Activated naive CD4-positive, alpha-beta T cell (primary cell): ENCODE results near the gene TH.

ENCODE experiments used
- DNase-seq, 4 experiments: peaks; one replicate each; lab custom pipeline; 2025; lab: John Stamatoyannopoulos, UW

The TH gene

GRCh38 chr11:2171591-2172003 lies at the start of gene TH:
TSS of gene TH (minus strand) at chr11:2171815. CDS start at chr11:2171786, 29 bp downstream.
- DNase-seq, result no peak

DNA sequence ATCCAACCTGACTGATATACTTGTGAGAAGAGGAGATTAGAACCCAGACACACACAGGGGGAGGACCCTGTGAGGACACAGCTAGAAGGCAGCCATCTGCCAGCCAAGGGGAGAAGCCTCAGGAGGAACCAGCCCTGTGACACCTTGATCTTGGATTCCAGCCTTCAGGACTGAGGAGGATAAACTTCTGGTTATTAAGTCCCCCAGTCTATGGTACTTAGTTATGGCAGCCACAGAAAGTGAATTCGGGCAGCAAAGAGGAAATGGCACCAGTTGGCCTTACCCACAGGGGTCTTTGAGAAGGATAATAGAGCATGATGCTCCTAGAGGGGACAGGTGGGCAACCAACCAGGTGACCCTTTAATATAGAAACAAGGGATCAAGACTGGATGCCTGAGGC lies 49.4 kb upstream of the TH start:
- DNase-seq, result no peak

- DNase-seq, result no peak
These were observed 48.7 kb upstream of the TH start for GRCh38 chr11:2220173-2220771.

- DNase-seq, result no peak
These were observed 47.9 kb upstream of the TH start for GRCh38 chr11:2219318-2220017.

DNA sequence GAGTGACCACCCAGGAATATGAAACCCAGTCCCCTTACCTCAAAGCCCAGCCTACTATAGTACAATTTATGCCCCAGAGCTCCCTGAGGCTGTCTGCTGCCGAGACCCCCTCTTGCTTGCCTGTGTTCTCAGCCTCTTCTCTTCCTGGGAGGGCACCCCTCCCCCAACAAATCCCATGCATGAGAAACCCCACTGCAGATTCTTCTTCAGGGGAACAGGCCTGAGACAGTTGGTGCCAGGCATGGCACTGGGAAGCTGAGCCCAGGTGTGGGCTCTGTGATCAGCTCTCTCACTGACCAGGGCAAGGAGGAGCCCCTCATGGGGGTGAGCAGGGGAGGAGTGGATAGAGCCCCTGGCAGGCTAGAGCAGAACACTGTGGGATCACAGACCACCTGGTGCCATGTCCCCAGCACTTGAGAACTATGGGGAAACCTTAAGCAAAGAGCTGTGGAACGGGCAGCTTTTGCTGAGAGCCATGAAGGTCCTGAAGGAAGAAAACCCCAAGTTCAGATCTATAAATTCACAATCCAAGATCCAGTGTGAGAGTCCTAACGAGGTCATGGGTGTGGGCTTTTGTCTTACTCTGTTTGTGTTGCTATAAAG lies 46.5 kb upstream of the TH start:
- no peak for DNase-seq

DNA sequence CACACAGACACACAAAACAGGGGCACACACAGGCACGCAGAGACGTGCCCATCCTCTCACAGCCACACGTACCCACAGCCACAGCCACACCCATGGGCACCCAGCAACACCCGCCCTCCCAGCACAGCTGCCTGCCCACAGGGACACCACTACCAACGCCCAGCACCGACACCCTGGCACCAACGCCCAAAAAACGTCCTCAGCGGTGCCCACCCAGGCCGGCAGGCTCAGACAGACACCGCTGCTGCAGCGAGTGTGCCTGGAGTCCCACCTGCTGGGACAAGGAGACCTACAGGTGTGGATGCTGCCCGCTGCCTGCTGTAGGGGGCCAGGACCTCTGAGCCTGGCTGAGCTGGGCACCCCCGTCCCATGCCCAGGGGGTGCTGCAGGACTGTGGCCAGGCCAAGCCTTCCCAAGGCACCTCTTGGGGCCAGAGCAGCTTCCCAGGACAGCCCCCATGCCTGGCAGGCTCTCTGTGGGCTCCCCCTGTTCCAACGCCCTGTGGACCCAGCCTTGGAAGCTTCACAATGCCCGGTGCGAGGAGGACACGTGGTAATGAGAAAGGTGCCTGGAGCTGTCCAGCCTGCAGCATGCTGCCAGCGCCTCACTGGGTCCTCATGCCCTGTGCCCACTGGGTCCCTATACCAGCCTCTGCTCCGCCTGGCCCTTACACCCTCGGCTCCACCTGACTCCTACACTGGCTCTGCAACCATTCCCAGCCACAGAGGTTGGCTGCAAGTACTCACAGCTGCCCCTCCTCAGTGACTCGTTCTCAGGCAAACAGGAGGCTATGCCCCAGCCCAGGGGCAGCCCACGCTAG lies 45.8 kb upstream of the TH start:
- no peak for DNase-seq

- no peak for DNase-seq
These were observed 44.9 kb upstream of the TH start for GRCh38 chr11:2216400-2217064.

DNA sequence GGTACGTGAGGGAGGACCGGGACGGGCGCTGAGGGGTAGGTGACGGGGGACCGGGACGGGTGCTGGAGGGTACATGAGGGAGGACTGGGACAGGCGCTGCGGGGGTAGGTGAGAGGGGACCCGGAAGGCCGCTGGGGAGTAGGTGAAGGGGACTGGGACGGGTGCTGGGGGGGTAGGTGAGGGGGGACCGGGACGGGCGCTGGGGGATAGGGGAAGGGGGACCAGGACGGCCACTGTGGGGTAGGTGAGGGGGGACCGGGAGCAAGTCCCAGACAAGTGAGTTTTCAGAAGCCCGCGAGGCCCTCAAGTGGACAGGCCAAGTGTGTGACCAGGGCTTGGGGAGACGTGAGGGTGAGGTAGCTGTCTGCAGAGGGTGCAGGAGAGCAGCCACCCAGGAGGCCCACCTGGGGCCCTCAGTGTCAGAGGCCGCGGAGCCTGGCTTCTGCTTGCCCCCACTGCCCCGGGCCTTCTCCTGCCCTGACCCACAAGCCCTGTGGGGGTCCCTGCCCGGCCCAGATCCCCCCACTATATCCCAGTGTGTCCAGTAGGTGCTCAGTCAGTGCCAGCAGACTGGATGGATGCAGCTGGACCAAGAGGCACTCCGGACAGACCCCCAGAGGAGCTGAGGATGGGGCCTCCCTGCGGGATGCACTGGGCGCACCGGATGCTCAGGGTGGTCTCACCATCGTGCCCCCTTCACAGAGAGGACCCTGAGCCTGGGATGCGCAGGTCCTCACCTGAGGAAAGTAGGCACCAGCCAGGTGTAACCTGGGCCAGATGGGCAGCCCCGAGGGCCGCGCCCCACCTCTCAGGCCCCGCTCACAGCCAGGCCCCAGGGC lies 44.2 kb upstream of the TH start:
- DNase-seq, result no peak

DNA sequence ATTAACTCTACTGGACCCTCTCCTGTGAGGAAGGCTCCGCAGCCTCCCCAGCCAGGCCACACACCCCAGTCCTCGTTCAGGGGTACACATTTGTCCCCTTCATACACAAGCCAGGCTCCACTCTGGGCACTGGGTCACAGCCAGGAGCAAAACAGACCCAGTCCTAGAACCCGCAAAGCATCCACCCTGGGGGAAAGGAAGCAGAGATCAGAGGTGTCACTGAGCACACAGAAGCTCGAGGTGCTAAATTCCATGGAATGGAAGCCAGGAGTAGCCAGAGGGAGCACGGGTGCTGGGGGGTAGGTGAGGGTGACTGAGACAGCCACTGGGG lies 43.6 kb upstream of the TH start:
- DNase-seq, result no peak

DNA sequence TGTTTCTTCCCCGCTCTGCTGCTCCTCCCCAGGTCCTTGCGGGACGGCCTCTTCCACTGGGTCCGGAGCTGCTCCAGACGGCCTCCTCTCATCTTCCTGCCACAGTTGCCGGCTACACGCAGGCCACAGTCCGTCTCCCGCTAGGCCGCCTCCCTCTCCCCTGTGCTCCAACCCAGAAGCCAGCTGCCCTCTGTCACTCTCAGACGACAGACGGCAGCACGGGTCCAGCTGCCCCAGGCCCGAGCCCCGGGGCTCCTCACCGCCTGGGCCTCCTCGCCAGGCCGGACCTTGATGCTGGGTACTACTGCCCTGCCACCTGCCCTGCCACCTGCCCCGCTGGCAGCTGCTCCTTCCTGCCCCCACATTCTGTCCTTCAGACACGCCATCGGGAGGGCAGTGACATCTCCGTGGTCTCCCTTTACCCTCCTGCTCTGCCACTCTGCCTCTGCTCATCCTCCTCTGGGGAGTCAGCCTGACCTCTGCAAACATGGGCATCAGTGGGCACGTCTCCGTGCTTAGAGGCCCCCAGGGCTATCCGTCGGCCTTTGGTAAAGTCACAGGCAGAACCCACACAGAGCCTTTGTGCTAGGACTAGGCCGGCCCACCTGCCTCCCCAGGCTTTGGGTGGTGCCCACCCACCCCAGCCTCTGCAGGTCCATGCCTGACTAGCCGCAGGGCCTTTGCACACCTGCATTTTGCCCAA lies 43.1 kb upstream of the TH start:
- no peak for DNase-seq

GRCh38 chr11:2213890-2214526 lies 42.4 kb upstream of the TH start:
- no peak for DNase-seq

DNA sequence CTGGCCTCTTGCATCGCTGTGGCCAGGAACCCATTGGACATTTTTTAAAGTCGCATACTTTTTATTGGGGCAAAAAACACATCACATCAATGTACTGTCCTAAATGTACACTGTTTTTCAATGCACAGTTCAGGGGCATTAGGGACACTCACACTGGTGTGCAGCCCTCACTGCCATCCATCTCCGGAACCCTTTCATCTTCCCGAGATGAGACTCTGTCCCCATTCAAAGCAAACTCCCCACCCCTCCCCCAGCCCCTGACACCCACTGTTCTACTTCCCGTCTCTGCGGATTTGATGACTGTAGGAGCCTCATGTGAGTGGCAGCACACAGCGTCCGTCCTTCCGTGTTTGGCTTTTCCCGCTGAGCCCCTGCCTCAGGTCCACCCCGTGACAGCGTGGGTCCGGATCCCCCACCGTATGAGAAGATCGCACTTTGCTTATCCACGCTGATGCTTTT lies 41.8 kb upstream of the TH start:
- no peak for DNase-seq

DNA sequence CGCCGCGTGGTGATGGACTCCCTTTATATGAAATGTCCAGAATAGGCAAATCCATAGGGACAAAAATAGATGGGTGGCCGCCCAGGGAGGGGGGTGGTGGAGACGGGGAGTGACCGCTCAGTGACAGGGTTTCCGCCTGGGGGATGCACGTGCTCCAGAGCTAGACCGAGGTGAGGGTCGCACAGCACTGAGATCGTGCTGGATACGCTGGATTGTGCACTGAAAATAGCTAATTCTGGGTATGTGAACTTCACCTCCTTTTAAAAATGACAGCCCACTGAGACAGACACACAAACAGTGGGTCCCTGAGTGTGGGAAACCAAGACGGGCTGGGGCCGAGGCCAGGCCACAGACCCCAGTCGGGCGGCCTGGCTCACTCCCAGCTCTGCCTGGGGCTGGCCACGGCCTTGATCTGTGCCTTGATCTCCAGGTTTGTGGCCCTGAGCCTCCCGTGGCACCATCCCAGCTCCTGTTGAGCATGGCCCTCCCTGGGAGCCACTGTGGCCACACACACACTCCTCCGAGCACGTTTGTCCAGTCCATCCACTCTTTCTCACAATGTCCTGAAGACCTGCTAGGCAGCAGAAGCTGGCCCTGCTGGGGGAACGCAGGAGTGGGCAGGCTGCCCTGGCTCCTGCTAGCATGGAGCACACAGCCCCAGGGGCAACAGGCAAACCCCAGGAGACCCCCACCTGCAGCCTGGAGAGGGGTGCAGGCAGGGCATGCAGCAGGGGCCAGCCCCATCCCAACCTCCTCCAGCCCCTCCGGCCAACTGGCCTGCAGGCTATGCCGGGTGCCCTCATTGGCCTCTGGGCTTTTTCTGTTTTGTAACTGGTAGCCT lies 41.0 kb upstream of the TH start:
- DNase-seq, result no peak

DNA sequence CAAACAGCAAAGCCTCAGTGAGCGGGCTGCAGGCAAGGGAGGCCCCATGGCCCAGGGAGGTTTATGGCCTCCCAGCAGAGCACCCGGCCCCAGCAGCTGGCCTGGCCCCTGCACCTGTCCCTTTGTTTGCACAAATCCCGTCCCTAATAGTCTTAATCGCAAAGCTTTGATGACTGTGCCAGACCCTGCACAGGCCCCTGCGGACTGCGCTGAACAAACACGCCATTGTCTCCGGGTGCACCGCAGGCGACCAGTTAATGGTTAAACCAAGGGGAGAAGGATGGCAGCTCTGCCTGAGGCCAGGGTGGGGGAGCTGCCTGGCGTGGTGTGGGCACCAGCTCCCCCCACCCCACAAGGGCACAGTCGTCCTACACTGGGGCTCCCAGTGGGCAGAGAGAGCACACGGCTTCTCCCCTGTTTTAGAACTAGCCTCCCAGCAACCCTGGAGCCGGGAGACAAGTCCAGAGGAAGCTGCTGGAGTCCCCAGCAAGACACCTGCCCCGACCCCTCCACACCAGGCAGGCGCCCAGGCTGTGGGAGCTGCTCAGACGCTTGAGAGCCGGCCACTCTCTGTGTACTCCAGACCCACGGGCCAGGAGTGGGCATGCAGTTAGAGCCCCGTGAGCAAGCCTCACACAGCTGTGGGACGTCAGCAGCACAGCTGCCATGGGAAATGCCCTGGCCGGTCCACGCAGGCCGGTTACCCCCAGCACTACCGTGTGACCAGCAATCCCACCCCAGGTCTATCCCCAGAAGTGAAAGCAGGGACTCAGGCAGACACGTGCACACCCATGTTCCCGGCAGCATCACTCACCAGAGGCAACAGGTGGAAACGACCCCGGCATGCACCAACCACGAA lies 39.7 kb upstream of the TH start:
- DNase-seq, result no peak

DNA sequence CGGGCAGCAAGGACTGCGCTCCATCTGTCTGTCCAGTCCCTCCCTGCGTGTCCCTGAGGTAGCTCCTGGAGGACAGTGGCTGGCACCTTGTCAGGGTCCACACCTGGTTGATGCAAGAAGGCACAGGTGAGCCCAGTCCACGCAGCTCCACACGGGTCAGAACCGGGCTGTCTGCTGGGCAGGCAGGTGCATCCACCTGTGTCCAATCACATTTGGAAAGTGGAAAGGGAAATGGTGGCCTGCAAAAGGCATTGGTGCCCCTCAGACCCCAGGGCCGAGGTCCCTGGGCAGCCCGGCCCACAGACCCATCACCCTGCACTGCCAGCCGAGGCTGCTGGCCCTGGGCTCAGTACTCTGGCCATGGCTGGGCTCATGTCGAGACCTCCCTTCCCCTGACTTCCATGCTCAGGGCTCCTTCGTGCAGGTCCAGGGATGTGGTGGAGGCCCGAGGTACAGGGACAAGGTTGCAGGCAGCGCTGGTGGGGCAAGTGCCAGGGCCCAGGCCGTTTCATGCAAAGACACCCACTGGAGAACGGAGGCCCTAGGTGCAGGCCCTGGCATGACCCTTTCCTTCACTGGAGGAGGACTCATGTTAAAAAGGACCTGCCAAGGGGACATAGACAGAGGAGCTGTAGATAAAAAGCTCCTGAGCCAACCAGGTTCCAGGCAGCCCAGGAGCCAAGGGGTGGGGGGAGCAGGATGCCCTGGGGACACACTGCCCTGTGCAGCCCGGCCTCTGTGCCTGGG lies 38.9 kb upstream of the TH start:
- no peak for DNase-seq

DNA sequence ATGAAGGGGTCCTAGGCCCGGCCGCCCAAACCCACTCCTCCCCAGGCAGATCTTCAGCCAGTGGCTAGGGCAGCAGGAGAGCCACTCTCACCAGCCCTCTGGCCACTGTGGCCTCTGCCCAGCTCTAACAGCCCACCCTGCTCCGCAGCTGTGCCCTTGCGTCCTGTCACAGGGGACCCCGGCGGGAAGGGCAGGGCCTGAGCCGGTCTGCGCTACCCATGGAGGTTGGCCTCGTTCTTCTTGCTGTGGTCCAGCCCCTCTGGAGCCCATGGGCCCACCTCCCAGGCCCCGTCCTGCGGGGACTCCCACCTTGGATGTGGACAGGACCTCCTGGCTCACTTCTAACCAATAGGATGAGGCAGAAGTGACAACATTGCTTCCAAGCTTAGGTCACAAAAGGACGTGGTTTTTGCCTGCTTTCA lies 38.3 kb upstream of the TH start:
- no peak for DNase-seq

- DNase-seq, result no peak
These were observed 37.8 kb upstream of the TH start for GRCh38 chr11:2209370-2209801.
